GM19463 (cell line): ENCODE results near the gene AP1S2.

Experiments used
- ATAC-seq: cut with Tn5 transposase; IDR thresholded peaks from one replicate; pipeline ENCODE4 v1.9.1; 2021; ENCODE audit warnings: mild to moderate bottlenecking, moderate library complexity; ENCODE audit not compliant: unreplicated experiment

AP1S2 gene

GRCh38 chrX:15813416-15813815 is 41.2 kb downstream of the AP1S2 start:
- ATAC-seq = no peak

- ATAC-seq = no peak
Measured at GRCh38 chrX:15812192-15812938, 42.2 kb downstream of the AP1S2 start.

GRCh38 chrX:15808254-15808653 is 46.4 kb downstream of the AP1S2 start:
- no peak for ATAC-seq

GRCh38 chrX:15804563-15804962 is 50.0 kb downstream of the AP1S2 start:
- no peak for ATAC-seq

GRCh38 chrX:15797707-15798106 is 56.9 kb downstream of the AP1S2 start:
- no peak for ATAC-seq

- peak; percentile 24 for ATAC-seq
Measured at GRCh38 chrX:15790769-15791290, 63.8 kb downstream of the AP1S2 start.

- ATAC-seq = peak; percentile 94
Measured at GRCh38 chrX:15789979-15790768, 64.4 kb downstream of the AP1S2 start, which contains the start of gene ZRSR2. Gene ZRSR2, plus strand, starts transcription at chrX:15790484. Its CDS starts 12 bp downstream, at chrX:15790496.

- ATAC-seq = no peak
Measured at GRCh38 chrX:15786915-15787314, 67.7 kb downstream of the AP1S2 start.

GRCh38 chrX:15785176-15785750 is 69.3 kb downstream of the AP1S2 start:
- no peak for ATAC-seq

GRCh38 chrX:15781961-15782699 is 72.5 kb downstream of the AP1S2 start:
- peak; percentile 87 for ATAC-seq
